GM12878 (cell line): Measurements from ENCODE around the gene SLAIN2. TPM values are rescaled to one million over a fixed set of nuclear protein-coding genes. Genes with fewer than 3 reads are reported as not detected.

ENCODE experiments used
- ASH2L ChIP-seq: fragments of 300-600, 200-600 bp; sonication (generic); IDR thresholded peaks from 2 replicates; pipeline ENCODE4 v1.6.1; 2017; ENCODE audit warnings: low read depth, mild to moderate bottlenecking, borderline replicate concordance
- ATF7 ChIP-seq: fragments of 450-650 bp; IDR thresholded peaks from 2 replicates; pipeline ENCODE4 v1.6.1; 2016; ENCODE audit warnings: low read depth, mild to moderate bottlenecking
- BMI1 ChIP-seq: fragments of 450-650 bp; IDR thresholded peaks from 2 replicates; pipeline ENCODE4 v1.6.1; 2016; ENCODE audit warnings: mild to moderate bottlenecking, moderate library complexity, borderline replicate concordance
- CREM ChIP-seq: IDR thresholded peaks from 2 replicates; pipeline ENCODE4 v1.6.1; 2014; ENCODE audit warnings: antibody characterized with exemption, low read depth
- EGR1 ChIP-seq, 2 experiments: IDR thresholded peaks; 1 replicate in 1 of 2; 2 replicates in 1 of 2; pipeline ENCODE4 v1.6.1; 2011 to 2012; ENCODE audit warnings: low read depth in 2 of 2, low read length in 2 of 2, borderline replicate concordance in 1 of 2, mild to moderate bottlenecking in 1 of 2, moderate library complexity in 1 of 2
- ETV6 ChIP-seq, 2 experiments: fragments of 450-650 bp in 1 of 2; IDR thresholded peaks in 1 of 2; conservative IDR thresholded peaks in 1 of 2; 2 replicates each; pipeline ENCODE4 v1.6.1; 2014; ENCODE audit warnings: antibody characterized with exemption in 1 of 2, borderline replicate concordance in 1 of 2, low read depth in 1 of 2, mild to moderate bottlenecking in 1 of 2, moderate library complexity in 1 of 2
- FOS ChIP-seq: IDR thresholded peaks from 3 replicates; pipeline ENCODE4 v1.6.1; 2011; ENCODE audit warnings: borderline replicate concordance; ENCODE audit not compliant: insufficient read length; ENCODE audit errors: extremely low read depth
- GABPA ChIP-seq: IDR thresholded peaks from 2 replicates; pipeline ENCODE4 v1.6.1; 2014; ENCODE audit warnings: antibody characterized with exemption, low read depth, mild to moderate bottlenecking, inconsistent platforms
- HCFC1 ChIP-seq: fragments of 150-350 bp; IDR thresholded peaks from 2 replicates; pipeline ENCODE4 v1.6.1; 2014; ENCODE audit warnings: low read length
- HDAC2 ChIP-seq: fragments of 200-600 bp; sonication (generic); IDR thresholded peaks from 2 replicates; pipeline ENCODE4 v1.6.1; 2017
- MXI1 ChIP-seq: fragments of 150-350 bp; IDR thresholded peaks from 2 replicates; pipeline ENCODE4 v1.6.1; 2011; ENCODE audit warnings: low read depth, mild to moderate bottlenecking, inconsistent platforms, low read length, improper control_type of control experiment
- MYC ChIP-seq: IDR thresholded peaks from 2 replicates; pipeline ENCODE4 v1.6.1; 2011; ENCODE audit warnings: mild to moderate bottlenecking, low read length, moderate library complexity, inconsistent platforms; ENCODE audit not compliant: insufficient read depth, insufficient replicate concordance, insufficient read length, severe bottlenecking
- NBN ChIP-seq: fragments of 450-650 bp; IDR thresholded peaks from 2 replicates; pipeline ENCODE4 v1.6.1; 2016
- RB1 ChIP-seq: fragments of 450-650 bp; formaldehyde crosslinking; IDR thresholded peaks from 2 replicates; pipeline ENCODE4 v1.6.1; 2017; ENCODE audit warnings: mild to moderate bottlenecking, borderline replicate concordance
- SMC3 ChIP-seq: IDR thresholded peaks from 2 replicates; pipeline ENCODE4 v1.6.1; 2011; ENCODE audit warnings: low read length, improper control_type of control experiment, borderline replicate concordance
- TBL1XR1 ChIP-seq: IDR thresholded peaks from 2 replicates; pipeline ENCODE4 v1.6.1; 2012; ENCODE audit warnings: low read depth, low read length, improper control_type of control experiment
- polyA plus RNA-seq, 11 experiments: library from polyadenylated mRNA; depleted of rRNA in 4 of 11; unstranded in 6 of 11; stranded (reverse) in 5 of 11; fragments of >200 nt; fragmentation: Nextera tagmentation in 4 of 11; fragmentation: Illumina TruSeq in 1 of 11; extraction: Ambion mirVana in 4 of 11; extraction: Trizol in 1 of 11; gene quantifications; 1 replicate in 1 of 11; 2 replicates in 10 of 11; pipeline versions ENCODE4 v1.2.1 to v1.2.3, GENCODE V29; 2011 to 2016; ENCODE audit warnings: inconsistent platforms in 2 of 11, missing spikeins in 2 of 11, low read depth in 1 of 11
- total RNA-seq, 4 experiments: library from RNA; depleted of rRNA in 3 of 4; stranded (reverse); fragments of >200 nt in 3 of 4; fragmentation: Illumina TruSeq in 1 of 4; extraction: Trizol in 1 of 4; gene quantifications; 2 replicates each; pipeline versions ENCODE4 v1.2.1 to v1.2.3, GENCODE V29; 2013 to 2021
- TF ChIP-seq, protein P1 (sequence below): IDR thresholded peaks from 2 replicates; pipeline ENCODE4 v1.6.1; 2012; ENCODE audit warnings: low read depth, low read length, improper control_type of control experiment
- TF ChIP-seq, protein P2 (sequence below): fragments of 150-350 bp; IDR thresholded peaks from 2 replicates; pipeline ENCODE4 v1.6.1; 2014; ENCODE audit warnings: mild to moderate bottlenecking, low read depth, low read length
- TF ChIP-seq, protein P3 (sequence below): IDR thresholded peaks from 2 replicates; pipeline ENCODE4 v1.6.1; 2012; ENCODE audit warnings: mild to moderate bottlenecking, low read depth, low read length
- TF ChIP-seq, protein P4 (sequence below): fragments of 450-650 bp; formaldehyde crosslinking; IDR thresholded peaks from 2 replicates; pipeline ENCODE4 v1.4.0; 2022; ENCODE audit warnings: mild to moderate bottlenecking, moderate library complexity

SLAIN2 gene
- total and polyA plus RNA-seq, 10 of the 15 experiments (the other 5 are each of a cell fraction or from before 2014, with no cell fraction given), result 4.3 to 96.6 (median 25.4) TPM

DNA sequence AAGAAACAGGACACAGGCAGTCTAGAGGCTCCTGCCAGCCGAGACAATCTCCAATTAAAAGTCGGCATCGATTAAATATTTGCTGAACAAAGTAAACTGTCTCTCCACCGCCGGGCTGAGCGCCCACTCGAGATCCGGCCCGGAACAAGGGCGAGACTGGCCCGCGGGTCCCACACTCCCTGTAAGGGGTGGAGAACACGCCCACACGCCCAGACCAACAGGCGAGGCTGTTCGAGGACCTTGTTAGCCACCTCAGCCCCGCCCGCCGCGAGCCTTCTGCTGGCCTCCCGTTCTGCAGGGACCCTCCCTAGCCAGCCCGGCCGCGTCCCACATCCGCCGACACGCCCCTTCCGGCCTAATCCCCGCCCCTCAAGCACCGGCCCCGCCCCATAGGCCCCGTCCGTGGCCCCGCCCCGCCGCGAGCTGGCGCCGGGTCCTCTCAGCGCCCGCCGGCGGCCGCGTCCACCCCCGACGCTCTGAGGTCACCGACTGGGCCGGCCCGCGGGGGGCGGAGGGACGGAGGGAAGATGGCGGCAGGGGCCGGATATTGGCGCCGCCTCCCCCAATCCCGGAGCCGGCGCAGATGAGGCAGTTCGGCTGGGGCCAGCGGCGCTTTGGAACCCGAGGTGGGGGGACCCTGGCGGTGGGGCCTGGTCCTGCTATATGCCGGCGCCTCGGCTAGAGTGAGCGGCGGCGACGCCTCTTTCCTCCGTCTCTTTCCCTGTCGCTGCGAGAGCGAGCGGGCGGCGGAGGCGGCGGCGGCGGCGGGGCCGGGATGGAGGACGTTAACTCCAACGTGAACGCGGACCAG, at the start of gene SLAIN2 (continued):
- no peak for TF ChIP-seq ASH2L
- TF ChIP-seq FOS, result no peak
- peak; percentile 81 for TF ChIP-seq MXI1
- TF ChIP-seq, protein P1, sequence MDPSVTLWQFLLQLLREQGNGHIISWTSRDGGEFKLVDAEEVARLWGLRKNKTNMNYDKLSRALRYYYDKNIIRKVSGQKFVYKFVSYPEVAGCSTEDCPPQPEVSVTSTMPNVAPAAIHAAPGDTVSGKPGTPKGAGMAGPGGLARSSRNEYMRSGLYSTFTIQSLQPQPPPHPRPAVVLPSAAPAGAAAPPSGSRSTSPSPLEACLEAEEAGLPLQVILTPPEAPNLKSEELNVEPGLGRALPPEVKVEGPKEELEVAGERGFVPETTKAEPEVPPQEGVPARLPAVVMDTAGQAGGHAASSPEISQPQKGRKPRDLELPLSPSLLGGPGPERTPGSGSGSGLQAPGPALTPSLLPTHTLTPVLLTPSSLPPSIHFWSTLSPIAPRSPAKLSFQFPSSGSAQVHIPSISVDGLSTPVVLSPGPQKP, result no peak
- 0 out of 2 replicates have a peak, but pooled peaks have one; percentile 14 for TF ChIP-seq NBN
- TF ChIP-seq RB1, result no peak; the same call in 1 of the 2 replicates
- no peak for TF ChIP-seq BMI1
- TF ChIP-seq, protein P2, sequence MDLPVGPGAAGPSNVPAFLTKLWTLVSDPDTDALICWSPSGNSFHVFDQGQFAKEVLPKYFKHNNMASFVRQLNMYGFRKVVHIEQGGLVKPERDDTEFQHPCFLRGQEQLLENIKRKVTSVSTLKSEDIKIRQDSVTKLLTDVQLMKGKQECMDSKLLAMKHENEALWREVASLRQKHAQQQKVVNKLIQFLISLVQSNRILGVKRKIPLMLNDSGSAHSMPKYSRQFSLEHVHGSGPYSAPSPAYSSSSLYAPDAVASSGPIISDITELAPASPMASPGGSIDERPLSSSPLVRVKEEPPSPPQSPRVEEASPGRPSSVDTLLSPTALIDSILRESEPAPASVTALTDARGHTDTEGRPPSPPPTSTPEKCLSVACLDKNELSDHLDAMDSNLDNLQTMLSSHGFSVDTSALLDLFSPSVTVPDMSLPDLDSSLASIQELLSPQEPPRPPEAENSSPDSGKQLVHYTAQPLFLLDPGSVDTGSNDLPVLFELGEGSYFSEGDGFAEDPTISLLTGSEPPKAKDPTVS, result no peak
- TF ChIP-seq CREM, result no peak
- no peak; the same call in 1 of the 2 replicates for TF ChIP-seq HCFC1
- TF ChIP-seq HDAC2, result no peak
- TF ChIP-seq, protein P3, sequence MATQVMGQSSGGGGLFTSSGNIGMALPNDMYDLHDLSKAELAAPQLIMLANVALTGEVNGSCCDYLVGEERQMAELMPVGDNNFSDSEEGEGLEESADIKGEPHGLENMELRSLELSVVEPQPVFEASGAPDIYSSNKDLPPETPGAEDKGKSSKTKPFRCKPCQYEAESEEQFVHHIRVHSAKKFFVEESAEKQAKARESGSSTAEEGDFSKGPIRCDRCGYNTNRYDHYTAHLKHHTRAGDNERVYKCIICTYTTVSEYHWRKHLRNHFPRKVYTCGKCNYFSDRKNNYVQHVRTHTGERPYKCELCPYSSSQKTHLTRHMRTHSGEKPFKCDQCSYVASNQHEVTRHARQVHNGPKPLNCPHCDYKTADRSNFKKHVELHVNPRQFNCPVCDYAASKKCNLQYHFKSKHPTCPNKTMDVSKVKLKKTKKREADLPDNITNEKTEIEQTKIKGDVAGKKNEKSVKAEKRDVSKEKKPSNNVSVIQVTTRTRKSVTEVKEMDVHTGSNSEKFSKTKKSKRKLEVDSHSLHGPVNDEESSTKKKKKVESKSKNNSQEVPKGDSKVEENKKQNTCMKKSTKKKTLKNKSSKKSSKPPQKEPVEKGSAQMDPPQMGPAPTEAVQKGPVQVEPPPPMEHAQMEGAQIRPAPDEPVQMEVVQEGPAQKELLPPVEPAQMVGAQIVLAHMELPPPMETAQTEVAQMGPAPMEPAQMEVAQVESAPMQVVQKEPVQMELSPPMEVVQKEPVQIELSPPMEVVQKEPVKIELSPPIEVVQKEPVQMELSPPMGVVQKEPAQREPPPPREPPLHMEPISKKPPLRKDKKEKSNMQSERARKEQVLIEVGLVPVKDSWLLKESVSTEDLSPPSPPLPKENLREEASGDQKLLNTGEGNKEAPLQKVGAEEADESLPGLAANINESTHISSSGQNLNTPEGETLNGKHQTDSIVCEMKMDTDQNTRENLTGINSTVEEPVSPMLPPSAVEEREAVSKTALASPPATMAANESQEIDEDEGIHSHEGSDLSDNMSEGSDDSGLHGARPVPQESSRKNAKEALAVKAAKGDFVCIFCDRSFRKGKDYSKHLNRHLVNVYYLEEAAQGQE, result no peak
- TF ChIP-seq GABPA, result peak; percentile 57; the same call in 1 of the 2 replicates
- TF ChIP-seq EGR1 (IDR thresholded peaks at IDR 0.05; ENCODE audit: borderline replicate concordance in 1 of 2, low read depth in 2 of 2, low read length in 2 of 2), result peak in 1 of 2 experiments; percentile 70; a peak in 1 of 3 replicates
- TF ChIP-seq, protein P4, sequence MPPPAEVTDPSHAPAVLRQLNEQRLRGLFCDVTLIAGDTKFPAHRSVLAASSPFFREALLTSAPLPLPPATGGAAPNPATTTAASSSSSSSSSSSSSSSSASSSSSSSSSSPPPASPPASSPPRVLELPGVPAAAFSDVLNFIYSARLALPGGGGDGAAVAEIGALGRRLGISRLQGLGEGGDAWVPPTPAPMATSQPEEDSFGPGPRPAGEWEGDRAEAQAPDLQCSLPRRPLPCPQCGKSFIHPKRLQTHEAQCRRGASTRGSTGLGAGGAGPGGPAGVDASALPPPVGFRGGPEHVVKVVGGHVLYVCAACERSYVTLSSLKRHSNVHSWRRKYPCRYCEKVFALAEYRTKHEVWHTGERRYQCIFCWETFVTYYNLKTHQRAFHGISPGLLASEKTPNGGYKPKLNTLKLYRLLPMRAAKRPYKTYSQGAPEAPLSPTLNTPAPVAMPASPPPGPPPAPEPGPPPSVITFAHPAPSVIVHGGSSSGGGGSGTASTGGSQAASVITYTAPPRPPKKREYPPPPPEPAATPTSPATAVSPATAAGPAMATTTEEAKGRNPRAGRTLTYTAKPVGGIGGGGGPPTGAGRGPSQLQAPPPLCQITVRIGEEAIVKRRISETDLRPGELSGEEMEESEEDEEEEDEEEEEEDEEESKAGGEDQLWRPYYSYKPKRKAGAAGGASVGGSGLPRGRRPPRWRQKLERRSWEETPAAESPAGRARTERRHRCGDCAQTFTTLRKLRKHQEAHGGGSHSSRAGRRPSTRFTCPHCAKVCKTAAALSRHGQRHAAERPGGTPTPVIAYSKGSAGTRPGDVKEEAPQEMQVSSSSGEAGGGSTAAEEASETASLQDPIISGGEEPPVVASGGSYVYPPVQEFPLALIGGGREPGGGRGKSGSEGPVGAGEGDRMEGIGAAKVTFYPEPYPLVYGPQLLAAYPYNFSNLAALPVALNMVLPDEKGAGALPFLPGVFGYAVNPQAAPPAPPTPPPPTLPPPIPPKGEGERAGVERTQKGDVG (CRISPR knock-in tag), result no peak
- no peak for TF ChIP-seq ETV6 (conservative IDR thresholded peaks at IDR 0.05 in 1 of 2, IDR thresholded peaks at IDR 0.05 in 1 of 2; ENCODE audit: borderline replicate concordance in 1 of 2, low read depth in 1 of 2)
- TF ChIP-seq MYC, result no peak
- TF ChIP-seq ATF7, result peak; percentile 51; the same call in 1 of the 2 replicates
- no peak for TF ChIP-seq SMC3
- no peak for TF ChIP-seq TBL1XR1
